B cell (primary cell): ENCODE results near the gene CELA2A. TPM values are rescaled to one million over a fixed set of nuclear protein-coding genes. Genes with fewer than 3 reads are reported as not detected.
"Not testable (repeated sequence)": the region's sequence is repeated elsewhere in the genome, so short reads cannot be mapped to it uniquely, and the experiment has no call there.

Experiments
- ATAC-seq: fragments of 200-7000 bp; cut with Tn5 transposase; one replicate; pipeline ENCODE4 v1.10.0; 2021; ENCODE audit warnings: low read depth, mild to moderate bottlenecking, moderate number of reproducible peaks, moderate library complexity
- CTCF ChIA-PET: fragments of 350-600 bp; sonication (Branson Sonifier 250); formaldehyde crosslinking; loops from one replicate; lab custom pipeline; 2021; ENCODE audit warnings: antibody characterized with exemption, inconsistent platforms; lab: Charles Lee
- POLR2A ChIA-PET: fragments of 350-600 bp; sonication (Branson Sonifier 250); formaldehyde crosslinking; loops from one replicate; lab custom pipeline; 2021; ENCODE audit warnings: antibody characterized with exemption; lab: Charles Lee
- DNase-seq: peaks from one replicate; pipeline ENCODE4 v3.0.0; 2013
- H2AFZ ChIP-seq: 2 replicates; pipeline ENCODE4 v1.6.1; 2012; ENCODE audit warnings: mild to moderate bottlenecking, low read depth, low read length; ENCODE audit not compliant: insufficient read depth, poor library complexity, severe bottlenecking
- H3K27ac ChIP-seq, 2 donors: 1 replicate in 1 of 2; 2 replicates in 1 of 2; pipeline ENCODE4 v1.5.1; 2012 to 2013; ENCODE audit warnings: low read length in 2 of 2, mild to moderate bottlenecking in 2 of 2, moderate library complexity in 1 of 2
- H3K27me3 ChIP-seq, 4 experiments: fragments of 200-600 bp in 1 of 4; sonication (generic) in 1 of 4; replicated peaks in 1 of 4; 1 replicate in 2 of 4; 2 replicates in 2 of 4; pipeline versions ENCODE4 v1.6.1 to v1.7.0; 2013 to 2016; ENCODE audit warnings: low read length in 3 of 4, mild to moderate bottlenecking in 2 of 4, mixed read lengths in 1 of 4, moderate library complexity in 1 of 4; ENCODE audit not compliant: insufficient read depth in 4 of 4, control insufficient read depth in 3 of 4; ENCODE audit errors: control extremely low read depth in 1 of 4
- H3K36me3 ChIP-seq, 2 experiments: replicated peaks in 1 of 2; 1 replicate in 1 of 2; 2 replicates in 1 of 2; pipeline versions ENCODE4 v1.6.1 to v1.7.1; 2013; ENCODE audit warnings: low read length in 1 of 2; ENCODE audit not compliant: insufficient read depth in 2 of 2, control insufficient read depth in 1 of 2; ENCODE audit errors: control extremely low read depth in 1 of 2, extremely low read depth in 1 of 2
- H3K4me1 ChIP-seq, 2 donors: fragments of 200-600 bp in 1 of 2; sonication (generic) in 1 of 2; 1 replicate in 1 of 2; 2 replicates in 1 of 2; pipeline versions ENCODE4 v1.5.1 to v1.6.1; 2013 to 2017; ENCODE audit warnings: low read length in 2 of 2; ENCODE audit not compliant: control insufficient read depth in 2 of 2, insufficient read depth in 2 of 2
- H3K4me2 ChIP-seq: replicated peaks from 2 replicates; pipeline ENCODE3; 2012; ENCODE audit warnings: mild to moderate bottlenecking, low read depth, low read length; ENCODE audit not compliant: poor library complexity, severe bottlenecking
- H3K4me3 ChIP-seq, 5 experiments: fragments of 200-600 bp in 1 of 5; sonication (generic) in 1 of 5; 1 replicate in 3 of 5; 2 replicates in 2 of 5; pipeline versions ENCODE4 v1.5.1 to v1.7.0; 2011 to 2016; ENCODE audit warnings: low read length in 4 of 5, mild to moderate bottlenecking in 4 of 5, low read depth in 2 of 5, control low read depth in 1 of 5, moderate library complexity in 1 of 5; ENCODE audit not compliant: insufficient read depth in 1 of 5; ENCODE audit errors: control extremely low read depth in 1 of 5, extremely low read depth in 1 of 5
- H3K79me2 ChIP-seq: fragments of 200-600 bp; sonication (generic); one replicate; pipeline ENCODE4 v1.6.0; 2016; ENCODE audit warnings: low read length; ENCODE audit not compliant: control insufficient read depth, insufficient read depth
- H3K9ac ChIP-seq: fragments of 200-600 bp; sonication (generic); 2 replicates; pipeline ENCODE4 v1.6.1; 2017; ENCODE audit warnings: mild to moderate bottlenecking, low read length, moderate library complexity
- H3K9me3 ChIP-seq, 3 donors: one replicate each; pipeline versions ENCODE4 v1.6.1 to v1.7.1; 2013; ENCODE audit warnings: low read length in 2 of 3; ENCODE audit not compliant: control insufficient read depth in 2 of 3, insufficient read depth in 1 of 3; ENCODE audit errors: control extremely low read depth in 1 of 3
- H4K20me1 ChIP-seq: 2 replicates; pipeline ENCODE4 v1.6.0; 2012; ENCODE audit warnings: mild to moderate bottlenecking, low read length; ENCODE audit not compliant: insufficient read depth, control insufficient read depth, poor library complexity, severe bottlenecking
- H3K27ac Mint-ChIP-seq: one replicate; pipeline ENCODE4 v1.8.0; 2021; ENCODE audit warnings: mixed read lengths
- H3K27me3 Mint-ChIP-seq: one replicate; pipeline ENCODE4 v1.8.0; 2021; ENCODE audit warnings: mixed read lengths
- H3K4me1 Mint-ChIP-seq: one replicate; pipeline ENCODE4 v1.8.0; 2021; ENCODE audit warnings: mixed read lengths
- H3K4me3 Mint-ChIP-seq: one replicate; pipeline ENCODE4 v1.8.0; 2021; ENCODE audit warnings: mixed read lengths
- H3K9me3 Mint-ChIP-seq: one replicate; pipeline ENCODE4 v1.8.0; 2022; ENCODE audit warnings: mixed read lengths; ENCODE audit not compliant: insufficient read depth
- CTCF ChIP-seq: fragments of 200-600 bp; IDR thresholded peaks from one replicate; pipeline ENCODE4 v1.8.0; 2022; ENCODE audit warnings: antibody characterized with exemption, mild to moderate bottlenecking
- EZH2 ChIP-seq: IDR thresholded peaks from 2 replicates; pipeline ENCODE4 v1.6.1; 2012; ENCODE audit warnings: borderline replicate concordance, low read depth, mild to moderate bottlenecking, moderate library complexity, low read length; ENCODE audit not compliant: insufficient read depth, poor library complexity, severe bottlenecking
- WGBS: methylation state at CpG from one replicate; pipeline ENCODE4 v1.1.5; 2013; ENCODE audit warnings: missing lambda C conversion rate; ENCODE audit not compliant: insufficient coverage; 5-methylcytosine and 5-hydroxymethylcytosine counted together
- intact Hi-C: fragments of 100-400 bp; cut with micrococcal nuclease; formaldehyde crosslinking; loops from one replicate; pipeline ENCODE4 v1.10.0; 2022
- polyA plus RNA-seq: library from polyadenylated mRNA; depleted of rRNA; stranded (reverse); fragments of >200 nt; gene quantifications from 2 replicates; pipeline ENCODE4 v1.2.3, GENCODE V29; 2012
- total RNA-seq, 2 donors: library from RNA; stranded (reverse); fragments of 120-200 nt in 1 of 2; gene quantifications; 1 replicate in 1 of 2; 2 replicates in 1 of 2; pipeline versions ENCODE4 v1.2.3 to v1.2.4, GENCODE V29; 2013 to 2022

The CELA2A gene
- total and polyA plus RNA-seq, 2 donors (not counting 1 experiment from before 2014, with no cell fraction given): not detected

GRCh38 chr1:15485636-15486035 lies 29.1 kb downstream of the CELA2A start:
- peaks cover 0 to 2% of the 10 kb centered on the region in 2 experiments for H3K36me3 ChIP-seq
- no peak overlapping the region for H3K4me3 ChIP-seq
- no peaks in the 10 kb centered on the region for H3K9me3 Mint-ChIP-seq
- H3K4me1 Mint-ChIP-seq: no peaks in the 10 kb centered on the region
- intact Hi-C loops: no loop called here
- ChIA-PET POLR2A (no interaction called here), CTCF (no interaction called here)
- no peak for ATAC-seq
- no peak overlapping the region for H3K27ac ChIP-seq
- no peak overlapping the region for H2AFZ ChIP-seq
- H3K9me3 ChIP-seq: no peaks in the 10 kb centered on the region
- H3K4me1 ChIP-seq: no peaks in the 10 kb centered on the region
- no peak overlapping the region for H3K27ac Mint-ChIP-seq
- no peak for DNase-seq
- no peaks in the 10 kb centered on the region for H4K20me1 ChIP-seq
- no peaks in the 10 kb centered on the region for H3K27me3 Mint-ChIP-seq
- no peak for TF ChIP-seq EZH2
- TF ChIP-seq CTCF: no peak
- no peak overlapping the region for H3K9ac ChIP-seq
- WGBS: 87% methylated on average over 2 of the region's 6 CpGs
- H3K4me3 Mint-ChIP-seq: no peak overlapping the region
- no peaks in the 10 kb centered on the region for H3K27me3 ChIP-seq
- H3K4me2 ChIP-seq: no peak overlapping the region
- H3K79me2 ChIP-seq: no peaks in the 10 kb centered on the region

- H3K4me2 ChIP-seq, H3K4me1 Mint-ChIP-seq, H3K27ac Mint-ChIP-seq, H2AFZ ChIP-seq, DNase-seq, H3K4me3 ChIP-seq, H3K27me3 Mint-ChIP-seq, ATAC-seq, H3K9me3 ChIP-seq, intact Hi-C loops, POLR2A ChIA-PET, H3K27me3 ChIP-seq, H3K9me3 Mint-ChIP-seq, H4K20me1 ChIP-seq, CTCF ChIA-PET, H3K4me1 ChIP-seq, H3K4me3 Mint-ChIP-seq, H3K79me2 ChIP-seq, H3K27ac ChIP-seq, H3K9ac ChIP-seq: not testable (repeated sequence)
- H3K36me3 ChIP-seq: peaks cover 2 to 12% of the 10 kb centered on the region in 2 experiments
- WGBS: 94% methylated on average over 14 of the region's 17 CpGs
Measured at GRCh38 chr1:15486844-15487610, 30.5 kb downstream of the CELA2A start.
